GM21619 (cell line): ENCODE measurements around the gene CRADD.
"Not testable (repeated sequence)": the region's sequence is repeated elsewhere in the genome, so short reads cannot be mapped to it uniquely, and the experiment has no call there.

Experiments used
- ATAC-seq: cut with Tn5 transposase; IDR thresholded peaks from one replicate; pipeline ENCODE4 v1.9.1; 2021; ENCODE audit not compliant: unreplicated experiment

CRADD gene

DNA sequence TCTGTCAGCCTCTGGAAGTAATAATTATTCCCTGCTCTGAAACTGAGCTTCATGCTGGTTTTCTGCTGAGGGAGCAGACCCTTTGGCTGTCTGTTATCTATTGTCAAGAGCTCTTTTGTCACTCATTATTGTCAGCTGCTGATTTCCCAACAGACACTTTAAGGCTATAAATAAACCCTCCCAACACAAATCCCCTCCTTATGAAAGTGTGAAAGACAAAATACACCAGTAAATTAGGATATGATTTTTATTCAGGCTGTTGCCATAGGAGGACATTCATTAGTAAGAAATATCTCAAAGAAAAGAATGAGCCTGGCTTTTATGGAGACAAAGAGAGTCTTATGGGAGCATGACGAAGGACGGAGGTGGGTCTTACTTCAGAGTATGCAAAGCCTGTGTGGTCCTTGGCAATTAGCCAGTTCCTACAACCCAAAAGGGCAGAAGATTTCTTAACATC lies 180.8 kb downstream of the CRADD start:
- ATAC-seq = no peak

DNA sequence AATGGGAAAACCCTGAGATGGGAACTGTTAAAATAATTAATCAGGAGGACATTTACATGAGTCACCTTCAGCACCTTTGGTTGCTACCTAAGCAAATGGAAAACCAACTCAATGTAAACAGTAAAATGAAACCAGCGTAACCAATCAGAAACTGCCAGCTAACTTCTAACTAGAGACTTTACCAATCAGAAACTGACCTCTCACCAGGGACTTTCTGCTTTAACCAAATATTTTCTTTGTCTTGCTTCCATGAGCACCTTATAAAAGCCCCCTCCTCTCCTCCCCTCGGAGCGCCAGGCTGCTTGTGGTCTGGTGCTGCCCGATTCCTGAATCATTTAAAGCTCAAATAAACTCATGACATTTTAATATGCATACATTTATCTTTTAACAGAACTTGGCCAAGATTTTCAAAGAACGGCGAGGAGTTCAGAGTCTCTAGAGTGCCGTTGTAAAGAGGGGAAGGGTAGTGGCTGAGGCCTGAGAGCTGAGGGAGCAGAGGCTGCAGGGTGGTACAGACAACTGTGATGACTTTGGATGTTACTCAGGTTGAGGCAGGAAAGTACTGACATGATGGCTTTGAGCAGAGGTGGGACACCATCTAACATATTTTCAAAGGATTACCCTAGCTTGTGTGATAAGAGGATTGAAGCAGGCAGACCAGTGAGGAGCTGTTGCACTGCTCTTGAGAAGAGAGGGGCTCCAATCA lies 183.6 kb downstream of the CRADD start:
- no peak for ATAC-seq

DNA sequence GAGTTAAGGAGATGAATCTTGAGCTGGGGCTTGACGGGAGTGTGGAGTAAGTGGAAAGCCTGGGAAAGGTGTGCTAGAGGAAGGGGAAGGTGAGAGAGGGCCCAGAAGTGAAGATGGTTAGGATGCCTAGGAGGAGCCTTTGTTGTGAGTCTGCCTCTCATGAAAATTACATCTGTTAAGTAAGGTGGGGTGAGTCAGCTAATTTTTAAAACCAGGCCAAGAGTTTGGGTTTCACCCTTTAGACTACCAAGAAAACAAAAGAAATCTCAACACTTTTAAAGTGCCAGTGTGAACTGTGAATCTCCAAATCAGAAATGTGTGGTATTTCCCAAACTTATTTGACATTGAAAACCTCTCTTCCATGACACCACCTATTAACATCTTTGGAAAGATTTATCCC lies 185.2 kb downstream of the CRADD start:
- ATAC-seq = no peak

DNA sequence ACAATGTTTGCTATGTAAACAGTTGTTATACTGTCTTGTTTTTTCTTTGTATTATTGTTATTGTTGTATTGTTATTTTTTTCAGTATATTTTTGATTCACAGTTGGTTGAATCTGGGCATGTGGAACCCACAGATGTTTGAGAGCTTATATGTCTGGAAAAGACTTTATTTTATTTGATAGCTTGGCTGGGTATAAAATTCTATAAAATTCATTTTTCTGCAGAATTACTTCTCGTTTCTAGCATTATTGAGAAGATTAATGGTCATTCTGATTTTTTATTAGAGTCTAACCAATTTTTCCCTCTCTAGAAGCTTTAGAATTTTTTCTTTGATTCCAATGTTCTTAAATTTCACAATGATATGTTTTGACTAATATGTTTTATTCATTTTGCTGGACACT lies 188.6 kb downstream of the CRADD start:
- no peak for ATAC-seq

DNA sequence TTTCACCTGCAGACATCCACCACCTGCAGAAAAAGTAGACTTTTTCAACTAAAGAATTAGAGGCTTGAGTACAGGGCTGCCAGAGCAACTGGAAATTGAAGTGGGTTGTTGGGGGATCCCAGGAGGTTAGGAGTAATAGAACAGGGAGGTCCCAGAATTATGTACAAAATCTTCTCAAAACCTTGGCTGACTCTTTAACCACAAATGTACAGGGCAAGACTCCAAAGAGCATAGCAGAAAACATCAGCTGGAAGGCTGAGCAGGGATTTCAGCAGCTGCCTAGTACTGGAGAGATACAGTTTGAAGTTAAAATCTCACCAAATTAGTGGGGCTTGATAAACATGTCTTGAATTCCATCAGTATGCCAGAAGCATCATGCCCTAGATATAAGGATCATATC lies 191.6 kb downstream of the CRADD start:
- ATAC-seq = no peak

DNA sequence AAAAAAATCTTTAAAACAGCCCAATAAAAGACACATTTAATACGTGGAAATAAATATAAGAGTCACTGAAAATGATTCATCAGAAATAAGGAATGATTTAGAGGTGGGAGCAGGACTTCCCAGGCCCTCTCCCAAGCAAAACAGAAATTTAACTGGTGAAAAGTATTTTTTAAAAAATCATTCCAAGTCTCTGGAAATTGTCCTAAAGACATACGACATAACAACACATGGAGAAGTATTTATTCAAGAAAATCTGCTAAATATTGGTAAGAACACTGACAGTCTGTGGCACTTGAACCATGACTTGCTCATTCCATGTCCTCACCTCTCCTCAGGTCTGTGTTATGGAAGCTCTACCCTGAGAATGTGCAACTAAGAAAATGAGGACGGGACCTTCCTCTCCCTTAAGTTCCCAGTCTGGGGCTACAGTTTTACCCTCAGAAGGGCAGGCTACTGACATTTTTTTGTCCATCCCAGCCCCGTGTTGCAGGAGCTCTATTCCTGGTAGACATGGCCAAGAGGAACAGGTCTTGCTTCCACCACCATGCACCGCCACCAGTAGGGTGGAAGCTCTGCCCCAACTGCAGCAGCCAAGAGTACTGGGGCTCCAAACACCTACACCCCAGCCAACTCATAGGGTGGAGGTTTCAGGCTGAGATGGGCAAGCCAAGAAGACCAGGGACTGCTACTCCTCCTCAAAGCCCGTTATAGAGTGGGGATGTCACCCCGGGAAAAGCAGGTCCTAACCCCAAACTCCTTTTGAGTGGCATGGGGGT lies 193.0 kb downstream of the CRADD start:
- no peak for ATAC-seq

DNA sequence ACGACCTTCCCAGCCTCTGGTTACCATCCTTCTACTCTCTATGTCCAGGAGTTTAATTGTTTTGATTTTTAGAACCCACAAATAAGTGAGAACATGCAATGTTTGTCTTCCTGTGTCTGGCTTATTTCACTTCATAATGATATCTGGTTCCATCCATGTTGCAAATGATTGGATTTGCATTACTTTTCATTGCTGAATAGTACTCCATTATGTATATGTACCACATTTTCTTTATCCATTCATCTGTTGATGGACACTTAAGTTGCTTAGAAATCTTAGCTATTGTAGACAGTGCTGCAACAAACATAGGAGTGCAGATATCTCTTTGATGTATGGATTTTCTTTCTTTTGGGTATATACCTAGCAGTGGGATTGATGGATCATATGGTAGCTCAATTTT lies 194.4 kb downstream of the CRADD start:
- not testable (repeated sequence) for ATAC-seq

DNA sequence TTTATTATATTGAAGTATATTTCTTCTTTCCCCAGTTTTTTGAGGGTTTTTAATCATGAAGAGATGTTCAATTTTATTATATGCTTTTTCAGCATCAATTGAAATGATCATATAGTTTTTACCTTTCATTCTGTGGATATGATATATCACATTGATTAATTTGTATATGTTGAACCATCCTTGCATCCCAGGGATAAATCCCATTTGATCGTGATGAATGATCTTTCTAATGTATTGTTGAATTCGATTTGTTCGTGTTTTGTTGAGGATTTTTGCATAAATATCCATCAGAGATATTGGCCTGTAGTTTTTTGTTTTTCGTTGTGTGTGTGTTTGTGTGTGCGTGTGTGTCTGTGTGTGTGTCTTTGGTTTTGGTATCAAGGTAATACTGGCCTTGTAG lies 196.4 kb downstream of the CRADD start:
- ATAC-seq = no peak

DNA sequence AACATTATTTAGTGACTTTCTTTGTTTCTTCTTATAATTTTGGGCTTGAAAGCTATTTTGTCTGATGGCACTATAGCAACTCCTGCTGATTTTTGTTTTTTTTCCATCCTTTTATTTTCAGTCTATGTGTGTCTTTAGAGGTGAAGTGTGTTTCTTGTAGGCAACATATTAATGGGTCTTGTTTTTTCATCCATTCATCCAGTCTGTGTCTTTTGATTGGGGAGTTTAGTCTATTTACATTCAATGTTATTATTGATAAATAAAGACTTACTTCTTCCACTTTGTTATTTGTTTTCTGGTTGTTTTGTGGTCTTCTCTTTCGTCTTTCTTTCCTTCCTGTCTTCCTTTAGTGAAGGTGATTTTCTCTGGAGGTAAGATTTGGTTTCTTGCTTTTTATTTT lies 198.0 kb downstream of the CRADD start:
- no peak for ATAC-seq

DNA sequence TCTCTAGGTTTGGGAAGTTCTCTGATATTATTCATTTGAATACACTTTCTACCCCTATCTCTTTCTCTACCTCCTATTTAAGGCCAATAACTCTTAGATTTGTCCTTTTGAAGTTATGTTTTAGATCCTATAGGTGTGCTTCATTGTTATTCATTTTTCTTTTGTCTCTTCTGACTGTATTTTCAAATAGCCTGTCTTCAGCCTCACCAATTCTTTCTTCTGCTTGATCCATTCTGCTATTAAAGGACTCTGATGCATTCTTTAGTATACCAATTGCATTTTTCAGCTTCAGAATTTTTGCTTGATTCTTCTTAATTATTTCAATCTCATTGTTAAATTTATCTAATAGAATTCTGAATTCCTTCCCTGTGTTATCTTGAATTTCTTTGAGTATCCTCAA lies 199.2 kb downstream of the CRADD start:
- no peak for ATAC-seq

DNA sequence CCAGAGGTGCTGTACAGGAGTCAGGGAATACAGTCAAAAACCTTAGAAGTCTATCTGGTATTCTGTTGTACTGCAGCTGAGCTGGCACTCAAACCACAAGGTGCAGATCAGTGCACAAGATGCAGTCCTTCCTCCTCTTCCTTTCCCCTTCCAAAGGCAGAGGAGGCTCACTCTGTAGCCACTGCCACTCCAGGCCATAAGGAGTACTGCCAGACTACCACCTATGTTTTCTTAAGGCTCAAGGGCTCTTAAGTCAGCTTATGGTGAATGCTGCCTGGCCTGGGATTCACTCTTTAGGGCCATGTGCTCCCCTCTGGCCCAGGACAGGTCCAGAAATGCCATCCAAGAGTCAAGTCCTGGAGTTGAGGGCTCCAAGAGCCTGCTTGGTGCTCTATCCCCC lies 200.3 kb downstream of the CRADD start:
- no peak for ATAC-seq

DNA sequence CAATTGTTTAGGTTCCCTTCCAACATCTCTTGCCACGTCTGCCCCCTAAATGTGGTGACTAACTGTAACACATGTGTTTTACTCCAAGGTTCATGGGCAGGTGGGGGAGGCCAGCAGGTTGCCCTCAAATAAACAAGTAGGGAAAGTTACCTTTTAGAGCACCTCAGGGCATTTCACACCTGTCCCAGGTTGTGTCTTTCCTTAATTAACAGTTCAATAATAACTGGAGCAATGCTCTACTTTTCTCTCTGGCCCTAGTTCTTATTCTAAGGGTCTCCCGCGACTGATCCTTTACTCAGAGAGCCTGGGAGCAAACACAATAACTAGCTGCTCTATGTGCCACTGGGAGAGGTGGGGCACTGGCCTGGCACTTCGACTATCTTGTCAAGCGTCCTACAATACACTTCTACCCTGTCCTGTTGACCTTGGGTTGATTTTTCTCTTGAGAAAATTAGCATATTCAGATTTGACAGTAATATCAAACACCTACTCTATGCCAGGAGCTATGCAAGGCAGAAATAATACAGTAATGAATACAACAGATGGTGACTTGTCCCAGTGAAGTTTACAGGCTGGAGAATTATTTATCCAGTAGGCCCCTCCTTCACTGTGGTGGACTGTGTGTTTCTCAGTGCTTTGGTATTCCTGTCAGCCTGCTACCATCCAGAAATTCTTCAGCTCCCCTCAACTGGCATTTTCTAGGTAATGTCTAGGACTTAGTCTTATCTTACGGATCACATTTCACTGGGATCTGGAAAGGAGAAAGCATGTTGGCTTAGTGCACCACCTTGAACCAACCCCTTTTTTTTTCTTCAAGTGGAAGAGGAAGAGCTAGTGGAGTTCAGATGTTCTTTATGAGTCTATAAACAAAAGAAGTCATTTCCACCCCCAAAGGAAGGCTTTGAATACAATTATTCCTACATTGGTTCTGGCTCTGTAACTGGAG lies 202.6 kb downstream of the CRADD start:
- ATAC-seq = no peak

DNA sequence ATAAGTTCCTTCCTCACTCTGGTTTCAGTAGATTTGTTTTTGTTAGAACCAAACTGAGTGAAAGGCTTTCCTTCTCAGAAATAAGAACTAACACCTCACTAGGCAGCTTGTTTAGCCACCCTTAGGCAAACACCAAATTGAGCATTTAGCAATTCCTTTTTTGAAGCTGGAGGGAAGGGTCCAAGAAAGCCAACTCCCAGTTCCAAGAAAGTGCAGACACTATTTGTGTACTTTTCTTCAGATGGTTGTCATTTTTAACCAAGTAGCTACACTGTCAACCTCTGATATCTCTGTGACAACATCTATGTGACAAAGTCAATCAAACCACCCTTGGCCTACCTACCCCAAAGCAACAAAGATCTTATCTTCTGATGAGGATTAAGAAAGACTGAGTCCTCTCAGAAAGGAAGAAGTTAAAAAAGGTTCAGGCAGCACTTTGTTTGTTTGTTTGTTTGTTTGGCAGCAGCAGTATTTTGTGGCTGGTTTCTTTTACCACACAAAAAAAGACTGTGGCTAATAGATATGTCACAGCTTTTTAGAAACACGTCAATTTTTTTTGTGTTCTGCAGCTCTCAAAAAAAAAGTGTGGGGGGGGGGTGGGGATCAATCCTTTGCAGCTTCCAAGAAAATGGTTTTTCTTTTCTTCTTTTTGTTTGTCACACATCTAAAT lies 203.8 kb downstream of the CRADD start:
- ATAC-seq = no peak

DNA sequence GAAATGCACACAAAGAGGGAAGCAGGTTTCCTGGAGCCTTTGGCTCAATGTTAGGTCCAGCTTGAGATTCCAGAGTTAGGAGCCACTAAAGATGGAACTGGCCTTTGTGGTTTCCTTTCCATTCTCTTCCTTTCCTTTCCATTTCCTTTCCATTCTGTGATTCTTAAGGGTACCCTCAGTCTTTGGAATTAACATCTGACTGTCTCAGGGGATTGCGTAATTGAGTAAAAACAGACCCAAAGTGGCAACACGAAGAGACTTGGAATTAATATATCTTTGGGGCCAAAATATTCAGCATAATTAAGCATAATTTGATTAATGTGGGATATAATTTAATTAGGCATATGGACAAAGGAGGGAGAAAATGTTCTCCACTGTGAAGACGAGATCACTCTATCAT lies 205.6 kb downstream of the CRADD start:
- no peak for ATAC-seq

DNA sequence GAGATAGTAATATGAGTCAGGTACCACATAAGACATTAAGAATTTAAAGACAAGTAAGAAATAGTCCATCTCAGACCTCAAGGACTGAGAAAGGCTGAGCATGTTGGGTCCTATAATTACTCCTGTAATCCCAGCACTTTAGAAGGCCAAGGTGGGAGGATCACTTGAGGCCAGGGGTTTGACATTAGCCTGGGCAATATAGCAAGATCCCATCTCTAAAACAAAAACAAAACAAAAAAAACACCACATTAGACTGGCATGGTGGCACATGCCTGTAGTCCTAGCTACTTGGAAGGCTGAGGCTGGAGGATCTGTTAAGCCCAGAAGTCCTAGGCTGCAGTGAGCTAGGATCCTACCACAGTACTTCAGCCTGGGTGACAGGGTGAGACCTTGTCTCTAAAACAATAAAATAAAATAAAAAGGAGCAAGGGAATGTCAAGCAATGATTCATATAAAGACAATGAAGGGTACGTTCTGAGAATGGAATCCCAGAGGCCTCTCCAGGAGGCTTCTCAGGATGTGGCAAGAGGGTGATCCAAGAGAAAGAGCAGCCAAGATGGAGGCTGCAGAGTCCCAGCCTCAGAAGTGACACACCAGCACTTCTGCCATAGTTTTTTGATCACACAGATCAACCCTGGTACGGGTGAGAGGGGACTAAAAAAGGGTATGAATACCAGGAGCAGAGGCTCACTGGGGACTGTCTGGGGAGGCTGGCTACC lies 206.4 kb downstream of the CRADD start:
- ATAC-seq = no peak

DNA sequence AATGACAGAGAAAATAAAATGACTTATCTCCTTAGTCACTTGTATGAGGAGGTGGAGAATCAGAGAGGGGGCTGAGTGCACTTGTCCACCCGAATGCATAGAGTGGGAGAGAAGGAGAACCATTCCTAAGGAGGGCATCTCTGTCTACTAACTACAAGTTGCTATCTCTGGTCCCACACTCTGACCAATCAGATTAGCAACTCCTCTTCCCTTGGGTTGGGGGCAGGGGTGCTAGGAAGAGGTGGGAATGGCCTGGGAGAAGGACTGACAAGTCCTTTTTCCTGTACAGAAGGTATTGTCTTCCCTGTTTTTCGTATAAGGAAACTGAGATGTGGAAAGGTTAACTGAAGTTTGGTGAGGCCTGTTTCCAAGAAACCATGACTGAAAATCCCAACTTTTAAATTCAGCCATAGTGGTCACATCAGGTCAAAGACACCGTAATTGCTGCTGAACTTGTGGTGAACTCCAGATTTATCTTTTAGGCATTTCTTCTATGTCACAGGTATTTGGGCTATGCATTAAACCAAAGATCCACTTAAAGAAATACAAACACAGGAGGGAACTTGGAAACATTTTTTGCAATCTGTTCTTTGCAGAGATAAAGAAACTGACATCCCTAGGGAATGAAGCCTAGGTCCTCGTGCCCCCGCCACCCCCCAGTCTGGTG lies 207.8 kb downstream of the CRADD start:
- ATAC-seq = no peak

DNA sequence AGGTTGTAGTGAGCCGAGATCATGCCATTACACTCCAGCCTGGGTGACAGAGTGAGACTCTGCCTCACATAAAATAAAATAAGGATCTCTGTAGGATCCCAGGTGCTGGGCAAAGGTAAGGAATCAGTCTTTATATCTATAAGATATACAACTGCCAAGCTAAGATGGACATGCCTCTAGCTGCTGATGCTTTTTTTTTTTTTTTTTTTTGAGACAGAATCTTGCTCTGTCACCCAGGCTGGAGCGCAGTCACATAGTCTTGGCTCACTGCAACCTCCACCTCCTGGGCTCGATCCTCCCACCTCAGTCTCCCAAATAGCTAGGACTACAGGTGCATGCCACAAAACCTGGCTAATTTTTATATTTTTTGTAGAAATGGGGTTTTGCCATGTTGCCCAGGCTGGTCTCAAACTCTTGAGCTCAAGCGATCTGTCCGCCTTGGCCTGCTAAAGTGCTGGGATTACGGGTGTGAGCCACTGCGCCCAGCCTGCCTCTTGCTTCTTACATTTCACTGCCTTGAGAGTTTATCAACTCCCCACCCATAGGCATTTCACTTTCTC lies 208.9 kb downstream of the CRADD start:
- ATAC-seq = not testable (repeated sequence)

DNA sequence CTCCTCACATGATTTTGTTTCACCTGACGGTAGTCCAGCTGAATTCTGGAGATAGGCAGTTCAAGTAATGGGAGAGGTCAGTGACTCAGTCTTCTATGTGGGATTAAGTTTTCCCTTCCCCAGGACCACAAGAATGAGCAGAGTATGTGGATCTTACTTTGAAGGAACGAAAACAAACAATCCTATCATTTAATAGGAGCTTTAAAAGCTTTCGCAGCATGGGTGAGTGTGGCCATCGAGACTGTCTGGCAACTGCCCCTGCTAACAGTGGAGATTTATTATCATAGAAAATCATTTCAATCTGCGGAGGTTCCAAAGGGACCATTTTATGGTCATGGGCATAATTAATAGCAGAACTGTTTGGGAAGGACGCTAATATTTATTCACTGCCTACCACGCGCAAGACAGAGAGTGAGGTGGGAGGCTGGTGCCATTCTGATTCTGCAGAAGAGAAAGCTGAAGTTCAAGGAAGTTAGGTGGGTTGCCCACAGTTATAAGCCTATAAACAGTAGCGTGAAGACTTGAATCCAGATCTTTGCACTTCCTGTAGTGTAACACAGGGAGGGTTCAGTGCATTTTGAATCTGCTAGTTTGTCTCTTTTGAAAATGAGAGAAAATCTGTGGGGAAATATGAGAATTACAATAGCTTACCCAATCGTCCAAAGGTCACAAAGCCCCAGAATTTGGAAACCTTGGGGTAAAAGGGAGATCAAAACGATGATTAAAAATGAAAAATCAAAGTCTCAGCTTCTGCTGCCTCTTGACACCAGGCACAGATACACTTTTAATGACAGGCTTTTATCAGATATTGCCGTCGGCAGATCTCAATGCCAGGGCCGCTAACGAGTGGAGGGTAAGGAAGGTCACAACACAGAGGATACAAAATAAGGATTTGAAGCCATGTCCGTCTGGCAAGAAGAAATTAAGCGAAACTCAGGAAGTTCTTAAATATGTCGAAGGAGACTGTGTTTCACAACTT lies 209.6 kb downstream of the CRADD start:
- no peak for ATAC-seq
